ENCODE results near the gene MXI1. TPM values are rescaled to one million over a fixed set of nuclear protein-coding genes. Genes with fewer than 3 reads are reported as not detected.

MXI1 gene
- total RNA-seq, result 17.2 TPM

GRCh38 chr10:110207011-110207804, at the start of gene MXI1:
MXI1 (plus strand) TSS chr10:110207605; CDS start chr10:110207809, 204 bp downstream.
- Histone ChIP-seq H3K9me3 (ENCODE audit: control insufficient read depth in 3 of 3, low read length in 3 of 3) (no peaks in the 10 kb centered on the region), H3K4me1 (ENCODE audit: control insufficient read depth in 3 of 3, insufficient read depth in 3 of 3, low read length in 3 of 3) (peaks cover 5 to 20% (median 9%) of the 10 kb centered on the region in 3 donors), H3K4me3 (ENCODE audit: low read length in 3 of 3) (peak within 1 kb of the TSS; percentile 95 to 97 (median 96)), H3K9ac (ENCODE audit: low read depth in 1 of 3, low read length in 3 of 3) (peak within 1 kb of the TSS; percentile 70 to 98 (median 81)), H3K27ac (ENCODE audit: low read depth, low read length) (peak within 1 kb of the TSS; percentile 56), H3K36me3 (ENCODE audit: control insufficient read depth in 3 of 3, insufficient read depth in 3 of 3, low read length in 3 of 3) (no peaks in the 10 kb centered on the region), H3K27me3 (ENCODE audit: control insufficient read depth in 3 of 3, insufficient read depth in 3 of 3, low read length in 3 of 3) (peaks cover 0 to 3% (median 0%) of the 10 kb centered on the region in 3 donors)

GRCh38 chr10:110158051-110159005, 49.1 kb upstream of the MXI1 start:
- Histone ChIP-seq H3K4me3 (ENCODE audit: low read length in 3 of 3) (no peak overlapping the region), H3K27me3 (ENCODE audit: control insufficient read depth in 3 of 3, insufficient read depth in 3 of 3, low read length in 3 of 3) (peaks cover 0 to 3% (median 3%) of the 10 kb centered on the region in 3 donors), H3K4me1 (ENCODE audit: control insufficient read depth in 3 of 3, insufficient read depth in 3 of 3, low read length in 3 of 3) (no peaks in the 10 kb centered on the region), H3K27ac (ENCODE audit: low read depth, low read length) (no peak overlapping the region), H3K9me3 (ENCODE audit: control insufficient read depth in 3 of 3, low read length in 3 of 3) (no peaks in the 10 kb centered on the region), H3K9ac (ENCODE audit: low read depth in 1 of 3, low read length in 3 of 3) (no peak overlapping the region), H3K36me3 (ENCODE audit: control insufficient read depth in 3 of 3, insufficient read depth in 3 of 3, low read length in 3 of 3) (no peaks in the 10 kb centered on the region)

GRCh38 chr10:110160081-110160480, 47.3 kb upstream of the MXI1 start:
- Histone ChIP-seq H3K27me3 (ENCODE audit: control insufficient read depth in 3 of 3, insufficient read depth in 3 of 3, low read length in 3 of 3) (peaks cover 0 to 3% (median 0%) of the 10 kb centered on the region in 3 donors), H3K4me1 (ENCODE audit: control insufficient read depth in 3 of 3, insufficient read depth in 3 of 3, low read length in 3 of 3) (no peaks in the 10 kb centered on the region), H3K27ac (ENCODE audit: low read depth, low read length) (no peak overlapping the region), H3K9ac (ENCODE audit: low read depth in 1 of 3, low read length in 3 of 3) (no peak overlapping the region), H3K9me3 (ENCODE audit: control insufficient read depth in 3 of 3, low read length in 3 of 3) (no peaks in the 10 kb centered on the region), H3K4me3 (ENCODE audit: low read length in 3 of 3) (no peak overlapping the region), H3K36me3 (ENCODE audit: control insufficient read depth in 3 of 3, insufficient read depth in 3 of 3, low read length in 3 of 3) (no peaks in the 10 kb centered on the region)

GRCh38 chr10:110160522-110160921, 46.9 kb upstream of the MXI1 start:
- Histone ChIP-seq H3K9ac (ENCODE audit: low read depth in 1 of 3, low read length in 3 of 3) (no peak overlapping the region), H3K36me3 (ENCODE audit: control insufficient read depth in 3 of 3, insufficient read depth in 3 of 3, low read length in 3 of 3) (no peaks in the 10 kb centered on the region), H3K9me3 (ENCODE audit: control insufficient read depth in 3 of 3, low read length in 3 of 3) (no peaks in the 10 kb centered on the region), H3K4me1 (ENCODE audit: control insufficient read depth in 3 of 3, insufficient read depth in 3 of 3, low read length in 3 of 3) (no peaks in the 10 kb centered on the region), H3K27ac (ENCODE audit: low read depth, low read length) (no peak overlapping the region), H3K4me3 (ENCODE audit: low read length in 3 of 3) (no peak overlapping the region), H3K27me3 (ENCODE audit: control insufficient read depth in 3 of 3, insufficient read depth in 3 of 3, low read length in 3 of 3) (peaks cover 0 to 6% (median 3%) of the 10 kb centered on the region in 3 donors)

- peaks cover 16 to 22% (median 21%) of the 10 kb centered on the region in 3 donors for H3K27me3 ChIP-seq (ENCODE audit: control insufficient read depth in 3 of 3, insufficient read depth in 3 of 3, low read length in 3 of 3)
- no peaks in the 10 kb centered on the region for H3K4me1 ChIP-seq (ENCODE audit: control insufficient read depth in 3 of 3, insufficient read depth in 3 of 3, low read length in 3 of 3)
- no peak overlapping the region for H3K4me3 ChIP-seq (ENCODE audit: low read length in 3 of 3)
- no peaks in the 10 kb centered on the region for H3K9me3 ChIP-seq (ENCODE audit: control insufficient read depth in 3 of 3, low read length in 3 of 3)
- H3K27ac ChIP-seq (ENCODE audit: low read depth, low read length), result no peak overlapping the region
- H3K9ac ChIP-seq (ENCODE audit: low read depth in 1 of 3, low read length in 3 of 3), result no peak overlapping the region
- H3K36me3 ChIP-seq (ENCODE audit: control insufficient read depth in 3 of 3, insufficient read depth in 3 of 3, low read length in 3 of 3), result no peaks in the 10 kb centered on the region
These were observed 44.7 kb upstream of the MXI1 start for GRCh38 chr10:110162741-110163145.

- Histone ChIP-seq H3K36me3 (ENCODE audit: control insufficient read depth in 3 of 3, insufficient read depth in 3 of 3, low read length in 3 of 3) (no peaks in the 10 kb centered on the region), H3K4me3 (ENCODE audit: low read length in 3 of 3) (no peak overlapping the region), H3K27ac (ENCODE audit: low read depth, low read length) (no peak overlapping the region), H3K9ac (ENCODE audit: low read depth in 1 of 3, low read length in 3 of 3) (no peak overlapping the region), H3K27me3 (ENCODE audit: control insufficient read depth in 3 of 3, insufficient read depth in 3 of 3, low read length in 3 of 3) (peaks cover 21 to 27% (median 24%) of the 10 kb centered on the region in 3 donors), H3K4me1 (ENCODE audit: control insufficient read depth in 3 of 3, insufficient read depth in 3 of 3, low read length in 3 of 3) (peaks cover 0 to 1% (median 1%) of the 10 kb centered on the region in 3 donors), H3K9me3 (ENCODE audit: control insufficient read depth in 3 of 3, low read length in 3 of 3) (no peaks in the 10 kb centered on the region)
These were observed 44.1 kb upstream of the MXI1 start for GRCh38 chr10:110163192-110163773.

- H3K9ac ChIP-seq (ENCODE audit: low read depth in 1 of 3, low read length in 3 of 3), result no peak overlapping the region
- peaks cover 0 to 5% (median 2%) of the 10 kb centered on the region in 3 donors for H3K4me1 ChIP-seq (ENCODE audit: control insufficient read depth in 3 of 3, insufficient read depth in 3 of 3, low read length in 3 of 3)
- no peak overlapping the region for H3K4me3 ChIP-seq (ENCODE audit: low read length in 3 of 3)
- H3K27ac ChIP-seq (ENCODE audit: low read depth, low read length), result no peak overlapping the region
- no peaks in the 10 kb centered on the region for H3K9me3 ChIP-seq (ENCODE audit: control insufficient read depth in 3 of 3, low read length in 3 of 3)
- H3K27me3 ChIP-seq (ENCODE audit: control insufficient read depth in 3 of 3, insufficient read depth in 3 of 3, low read length in 3 of 3), result peaks cover 27 to 30% (median 27%) of the 10 kb centered on the region in 3 donors
- H3K36me3 ChIP-seq (ENCODE audit: control insufficient read depth in 3 of 3, insufficient read depth in 3 of 3, low read length in 3 of 3), result no peaks in the 10 kb centered on the region
These were observed 43.6 kb upstream of the MXI1 start for GRCh38 chr10:110163841-110164240.

- H3K9ac ChIP-seq (ENCODE audit: low read depth in 1 of 3, low read length in 3 of 3), result no peak overlapping the region
- no peak overlapping the region for H3K27ac ChIP-seq (ENCODE audit: low read depth, low read length)
- H3K9me3 ChIP-seq (ENCODE audit: control insufficient read depth in 3 of 3, low read length in 3 of 3), result no peaks in the 10 kb centered on the region
- no peak overlapping the region for H3K4me3 ChIP-seq (ENCODE audit: low read length in 3 of 3)
- no peaks in the 10 kb centered on the region for H3K36me3 ChIP-seq (ENCODE audit: control insufficient read depth in 3 of 3, insufficient read depth in 3 of 3, low read length in 3 of 3)
- H3K27me3 ChIP-seq (ENCODE audit: control insufficient read depth in 3 of 3, insufficient read depth in 3 of 3, low read length in 3 of 3), result peaks cover 32 to 39% (median 33%) of the 10 kb centered on the region in 3 donors
- peaks cover 0 to 5% (median 4%) of the 10 kb centered on the region in 3 donors for H3K4me1 ChIP-seq (ENCODE audit: control insufficient read depth in 3 of 3, insufficient read depth in 3 of 3, low read length in 3 of 3)
These were observed 42.2 kb upstream of the MXI1 start for GRCh38 chr10:110165239-110165638.

GRCh38 chr10:110167149-110167548, 40.3 kb upstream of the MXI1 start:
- no peak overlapping the region for H3K27ac ChIP-seq (ENCODE audit: low read depth, low read length)
- H3K36me3 ChIP-seq (ENCODE audit: control insufficient read depth in 3 of 3, insufficient read depth in 3 of 3, low read length in 3 of 3), result no peaks in the 10 kb centered on the region
- peaks cover 0 to 5% (median 4%) of the 10 kb centered on the region in 3 donors for H3K4me1 ChIP-seq (ENCODE audit: control insufficient read depth in 3 of 3, insufficient read depth in 3 of 3, low read length in 3 of 3)
- H3K4me3 ChIP-seq (ENCODE audit: low read length in 3 of 3), result no peak overlapping the region
- no peaks in the 10 kb centered on the region for H3K9me3 ChIP-seq (ENCODE audit: control insufficient read depth in 3 of 3, low read length in 3 of 3)
- H3K9ac ChIP-seq (ENCODE audit: low read depth in 1 of 3, low read length in 3 of 3), result no peak overlapping the region
- H3K27me3 ChIP-seq (ENCODE audit: control insufficient read depth in 3 of 3, insufficient read depth in 3 of 3, low read length in 3 of 3), result peaks cover 40 to 48% (median 45%) of the 10 kb centered on the region in 3 donors

All from skeletal muscle tissue (tissue), 4 donors.